ENCODE data around the gene SKAP1.

The SKAP1 gene

GRCh38 chr17:48100591-48101011 lies 329.4 kb downstream of the SKAP1 start:
- DNase-seq = peak; percentile 66

- DNase-seq = no peak
These were observed 329.9 kb downstream of the SKAP1 start for GRCh38 chr17:48100160-48100559.

GRCh38 chr17:48095611-48096010 lies 334.4 kb downstream of the SKAP1 start:
- no peak for DNase-seq

GRCh38 chr17:48093341-48094045 lies 336.5 kb downstream of the SKAP1 start:
- DNase-seq = no peak

- DNase-seq = no peak
These were observed 345.1 kb downstream of the SKAP1 start for GRCh38 chr17:48084932-48085331.

All from NCI-H1092 treated with DMSO at 0.1 percent for 48 hours (cell line).